OCI-M2 (cell line): ENCODE data around the gene OR14A16.

Experiments
- DNase-seq: peaks from one replicate; lab custom pipeline; 2025; ENCODE audit not compliant: unreplicated experiment; lab: John Stamatoyannopoulos, UW

Gene OR14A16

GRCh38 chr1:247824023-247824422, at the start of gene OR14A16:
Gene OR14A16 (minus strand): TSS chr1:247824119. CDS start chr1:247815729, 8,390 bp downstream.
- DNase-seq: no peak

GRCh38 chr1:247865416-247865815, 41.5 kb upstream of the OR14A16 start:
- DNase-seq: no peak

- DNase-seq: no peak
Observed at GRCh38 chr1:247864644-247865043, 40.7 kb upstream of the OR14A16 start.

- no peak for DNase-seq
Observed at GRCh38 chr1:247862756-247863155, 38.8 kb upstream of the OR14A16 start.

GRCh38 chr1:247857985-247858619, 34.2 kb upstream of the OR14A16 start:
- no peak for DNase-seq

GRCh38 chr1:247857069-247857984, 33.4 kb upstream of the OR14A16 start, which contains the start of gene TRIM58:
Gene TRIM58 (plus strand): TSS chr1:247857187. CDS start chr1:247857247, 60 bp downstream.
- peak; percentile 28 for DNase-seq

GRCh38 chr1:247855911-247856310, 32.0 kb upstream of the OR14A16 start:
- DNase-seq: no peak

- no peak for DNase-seq
Observed at GRCh38 chr1:247854899-247855545, 31.1 kb upstream of the OR14A16 start.

GRCh38 chr1:247849616-247850015, 25.7 kb upstream of the OR14A16 start:
- DNase-seq: no peak

- DNase-seq: no peak
Observed at GRCh38 chr1:247848346-247848745, 24.4 kb upstream of the OR14A16 start.

- no peak for DNase-seq
Observed at GRCh38 chr1:247845693-247846017, 21.7 kb upstream of the OR14A16 start.

GRCh38 chr1:247845011-247845692, 21.2 kb upstream of the OR14A16 start:
- DNase-seq: no peak

- no peak for DNase-seq
Observed at GRCh38 chr1:247843411-247843810, 19.5 kb upstream of the OR14A16 start.

GRCh38 chr1:247841796-247842195, 17.9 kb upstream of the OR14A16 start, which contains the start of gene OR11L1:
Gene OR11L1 (minus strand): TSS chr1:247841896. CDS start chr1:247841896, 0 bp downstream.
- DNase-seq: no peak

GRCh38 chr1:247840818-247841217, 16.9 kb upstream of the OR14A16 start:
- no peak for DNase-seq

- DNase-seq: no peak
Observed at GRCh38 chr1:247833601-247834000, 9.7 kb upstream of the OR14A16 start.

GRCh38 chr1:247829656-247830055, 5.7 kb upstream of the OR14A16 start:
- no peak for DNase-seq

- no peak for DNase-seq
Observed at GRCh38 chr1:247825362-247825761, 1.4 kb upstream of the OR14A16 start.

GRCh38 chr1:247822060-247822459, 1.9 kb downstream of the OR14A16 start:
- no peak for DNase-seq

- no peak for DNase-seq
Observed at GRCh38 chr1:247812637-247813036, 11.3 kb downstream of the OR14A16 start.

- DNase-seq: no peak
Observed at GRCh38 chr1:247797518-247797917, 26.4 kb downstream of the OR14A16 start.
